Mononuclear cell (primary cell): Measurements from ENCODE around the gene IKZF1. TPM values are rescaled to one million over a fixed set of nuclear protein-coding genes. Genes with fewer than 3 reads are reported as not detected.

Source experiments
- H3K27me3 ChIP-seq: 2 replicates; pipeline ENCODE4 v1.6.0; 2011; ENCODE audit warnings: low read length, control low read depth; ENCODE audit not compliant: insufficient read depth
- H3K4me1 ChIP-seq: 2 replicates; pipeline ENCODE4 v1.5.1; 2011; ENCODE audit warnings: mild to moderate bottlenecking, low read length, control low read depth; ENCODE audit not compliant: insufficient read depth
- H3K4me3 ChIP-seq: 2 replicates; pipeline ENCODE4 v1.5.1; 2011; ENCODE audit warnings: mild to moderate bottlenecking, low read length, moderate library complexity
- H3K9me3 ChIP-seq: 2 replicates; pipeline ENCODE4 v1.5.1; 2011; ENCODE audit warnings: low read depth, mild to moderate bottlenecking, control low read depth, low read length
- total RNA-seq: library from RNA; depleted of rRNA; stranded (reverse); fragments of >200 nt; gene quantifications from one replicate; pipeline ENCODE4 v1.2.3, GENCODE V29; 2012

Gene IKZF1
- total RNA-seq, 1 donor, result 231 TPM

DNA sequence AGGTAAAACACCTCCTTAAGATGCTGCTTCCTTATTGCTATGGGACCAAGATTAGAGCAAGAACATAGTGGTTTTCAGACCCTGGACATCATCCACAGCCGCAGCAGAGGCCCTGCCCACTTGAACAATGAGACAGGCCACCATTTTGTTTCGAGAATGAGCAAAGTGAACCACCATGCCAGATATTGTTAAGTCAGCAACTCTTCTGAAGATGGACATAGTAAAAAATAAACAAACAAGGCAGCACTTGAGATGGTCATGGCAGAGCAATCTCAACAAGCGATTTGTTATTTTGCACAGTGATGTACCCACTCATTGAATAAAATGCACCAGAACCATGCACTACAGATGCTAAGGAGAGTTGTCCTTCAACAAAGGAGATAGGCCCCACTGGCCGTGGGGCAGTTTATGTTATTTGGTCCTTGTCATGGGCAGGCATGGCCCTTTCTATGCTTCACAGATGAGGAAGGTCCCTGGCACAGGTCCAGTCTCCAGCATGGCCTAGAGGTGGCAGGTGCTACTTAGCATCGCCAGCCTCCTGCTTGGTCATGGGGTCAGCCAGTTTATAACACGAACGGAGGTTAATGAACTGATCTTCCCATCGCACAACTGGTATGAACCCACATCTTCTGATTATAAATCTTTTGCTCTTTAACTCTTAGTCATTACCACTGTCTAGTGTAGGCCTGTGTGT lies 44.1 kb downstream of the IKZF1 start:
- H3K27me3 ChIP-seq, result no peaks in the 10 kb centered on the region
- H3K4me1 ChIP-seq, result peaks cover 88% of the 10 kb centered on the region
- H3K9me3 ChIP-seq, result no peaks in the 10 kb centered on the region
- no peak overlapping the region for H3K4me3 ChIP-seq

DNA sequence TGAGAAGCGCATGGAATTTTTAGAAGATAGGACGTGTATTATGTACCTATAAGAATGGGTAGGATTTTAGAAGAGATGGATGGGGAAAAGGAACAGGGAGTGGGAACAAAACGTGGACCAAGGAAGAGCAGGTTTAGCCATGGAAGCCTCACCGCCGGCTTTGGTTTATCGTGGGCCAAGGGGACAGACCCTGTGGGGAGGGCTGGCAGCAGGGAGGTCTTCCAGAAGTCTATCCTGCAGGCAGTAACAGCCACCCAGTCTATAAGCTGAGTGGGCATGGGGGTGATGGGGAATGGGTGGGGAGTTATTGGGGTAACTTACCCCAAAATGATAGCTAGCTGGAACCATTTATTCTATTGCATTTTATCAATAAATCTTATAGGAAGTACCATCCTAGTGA lies 44.9 kb downstream of the IKZF1 start:
- H3K9me3 ChIP-seq, result no peaks in the 10 kb centered on the region
- H3K4me1 ChIP-seq, result peaks cover 89% of the 10 kb centered on the region
- no peaks in the 10 kb centered on the region for H3K27me3 ChIP-seq
- H3K4me3 ChIP-seq, result no peak overlapping the region

DNA sequence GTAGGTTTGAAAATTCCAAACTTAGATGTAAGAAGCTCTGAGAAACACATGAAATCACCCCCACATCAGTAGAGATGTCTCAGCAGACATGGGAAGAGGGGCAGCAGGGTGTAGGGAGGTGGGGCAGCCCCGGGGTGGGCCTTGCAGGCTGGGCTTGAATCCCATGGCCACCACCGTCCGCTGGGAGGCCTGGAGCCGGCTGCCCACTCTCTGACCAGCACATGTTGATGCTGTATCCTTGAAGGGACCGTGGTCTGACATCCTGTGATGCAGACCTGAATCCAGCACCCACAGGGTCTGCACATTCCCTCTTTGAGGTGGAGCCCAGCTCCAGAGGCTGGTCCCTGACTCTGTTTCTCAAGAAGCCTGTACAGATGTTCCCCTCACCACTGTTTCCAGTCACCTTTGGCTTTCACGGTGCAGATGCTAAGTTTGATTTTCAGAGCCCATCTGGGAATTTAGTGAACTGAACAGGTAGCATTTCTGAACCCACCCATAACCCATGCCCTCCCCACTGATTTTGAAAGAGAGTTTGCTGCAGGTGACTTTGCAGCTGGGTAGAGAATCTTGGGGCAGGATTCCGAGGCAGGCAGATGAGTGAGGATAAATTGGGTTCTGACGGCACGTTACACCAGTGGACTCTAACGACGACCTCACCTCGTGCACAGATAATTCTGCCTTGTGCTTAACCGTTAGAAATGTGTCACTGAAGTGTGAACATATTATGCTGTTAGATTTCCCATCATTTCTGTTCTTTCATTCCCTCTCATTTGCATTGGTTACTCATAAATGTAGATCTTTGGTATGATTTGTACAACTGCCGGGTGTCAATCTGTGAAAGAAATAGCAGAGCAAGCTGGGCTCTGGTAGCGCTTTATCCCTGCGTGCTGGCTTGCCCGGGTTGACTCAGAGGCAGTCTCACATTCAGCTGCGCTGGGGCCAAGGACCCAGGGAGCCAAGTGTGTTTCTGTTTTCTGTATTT lies 45.7 kb downstream of the IKZF1 start:
- no peaks in the 10 kb centered on the region for H3K27me3 ChIP-seq
- H3K4me3 ChIP-seq, result no peak overlapping the region
- H3K4me1 ChIP-seq, result peaks cover 95% of the 10 kb centered on the region
- H3K9me3 ChIP-seq, result no peaks in the 10 kb centered on the region

DNA sequence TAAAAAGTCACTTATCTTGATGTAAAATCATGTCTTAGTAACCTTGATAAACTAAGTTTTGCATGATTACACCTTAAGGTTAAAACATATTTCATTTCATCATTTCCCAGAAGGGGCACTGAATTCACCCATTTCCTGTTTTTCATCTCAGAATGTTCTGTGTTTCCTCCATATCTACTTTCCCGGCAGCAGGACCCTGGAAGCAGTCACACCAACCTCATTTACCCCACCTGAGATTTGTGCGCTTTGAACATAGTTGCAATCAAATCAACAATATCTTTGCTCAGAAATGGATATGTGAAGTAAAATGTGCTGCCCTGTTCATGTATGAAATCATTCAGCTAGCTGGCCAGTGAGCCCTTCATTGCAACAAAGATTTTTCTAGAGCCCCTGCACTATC lies 46.8 kb downstream of the IKZF1 start:
- H3K9me3 ChIP-seq, result no peaks in the 10 kb centered on the region
- peaks cover 95% of the 10 kb centered on the region for H3K4me1 ChIP-seq
- no peaks in the 10 kb centered on the region for H3K27me3 ChIP-seq
- no peak overlapping the region for H3K4me3 ChIP-seq

DNA sequence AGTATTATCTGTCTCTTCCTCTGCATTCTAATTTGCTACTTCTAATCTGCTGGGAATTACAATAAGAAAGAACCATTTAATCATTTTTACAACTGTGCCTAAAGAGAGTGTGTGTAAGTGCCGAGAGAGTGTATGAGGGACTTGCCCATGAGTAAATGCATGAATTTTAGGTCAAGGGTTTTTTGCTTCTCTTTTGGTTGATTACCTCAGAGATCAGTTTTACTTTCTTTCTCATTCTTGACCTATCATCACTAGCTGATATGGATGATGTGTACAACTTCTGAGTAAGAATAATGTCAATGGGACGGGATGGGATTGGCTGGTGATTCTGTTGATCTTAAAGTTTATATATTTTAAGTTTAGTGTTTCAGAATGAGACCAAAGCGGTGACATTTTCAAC lies 47.8 kb downstream of the IKZF1 start:
- Histone ChIP-seq H3K9me3 (no peaks in the 10 kb centered on the region), H3K4me3 (no peak overlapping the region), H3K27me3 (no peaks in the 10 kb centered on the region), H3K4me1 (peaks cover 95% of the 10 kb centered on the region)

DNA sequence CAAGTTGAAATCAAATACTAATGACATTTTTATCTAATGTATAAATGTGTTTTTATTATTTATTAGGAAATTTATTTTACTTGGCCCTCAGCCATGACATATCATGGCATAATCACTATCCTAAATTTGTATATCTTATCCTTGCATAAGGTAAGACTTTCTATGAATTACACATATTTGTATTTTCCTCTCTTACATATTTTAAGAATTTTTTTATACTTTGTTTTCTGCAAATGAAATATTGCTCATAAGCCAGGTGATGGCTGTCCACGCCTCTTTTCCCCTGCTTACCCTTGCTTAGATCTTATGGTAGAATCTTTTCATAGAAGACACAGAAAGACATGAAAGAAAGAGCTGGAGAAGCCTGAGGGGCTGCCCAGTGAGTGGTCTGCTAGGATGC lies 48.2 kb downstream of the IKZF1 start:
- H3K9me3 ChIP-seq, result no peaks in the 10 kb centered on the region
- H3K4me3 ChIP-seq, result no peak overlapping the region
- H3K4me1 ChIP-seq, result peaks cover 95% of the 10 kb centered on the region
- H3K27me3 ChIP-seq, result no peaks in the 10 kb centered on the region

DNA sequence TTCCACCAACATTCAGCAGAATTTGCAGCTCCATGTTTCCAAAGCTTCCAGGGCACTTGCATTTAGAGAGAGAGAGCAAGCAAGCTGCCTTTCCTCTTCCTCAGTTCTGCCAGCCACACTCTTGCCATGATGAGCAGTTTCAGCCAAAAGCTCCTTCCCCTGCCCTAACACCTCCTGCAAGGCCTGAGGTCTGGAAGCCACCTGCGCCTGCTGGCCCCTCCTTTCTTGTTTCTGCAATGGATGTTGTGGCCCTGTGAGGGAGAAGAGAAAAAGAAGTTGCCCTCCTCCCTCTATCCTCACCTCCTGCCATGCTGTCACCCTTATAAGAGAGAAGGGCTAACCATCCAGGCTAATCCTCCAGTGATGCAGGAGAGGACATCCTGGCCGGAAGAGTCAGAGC lies 48.7 kb downstream of the IKZF1 start:
- Histone ChIP-seq H3K4me3 (no peak overlapping the region), H3K27me3 (no peaks in the 10 kb centered on the region), H3K4me1 (peaks cover 96% of the 10 kb centered on the region)

DNA sequence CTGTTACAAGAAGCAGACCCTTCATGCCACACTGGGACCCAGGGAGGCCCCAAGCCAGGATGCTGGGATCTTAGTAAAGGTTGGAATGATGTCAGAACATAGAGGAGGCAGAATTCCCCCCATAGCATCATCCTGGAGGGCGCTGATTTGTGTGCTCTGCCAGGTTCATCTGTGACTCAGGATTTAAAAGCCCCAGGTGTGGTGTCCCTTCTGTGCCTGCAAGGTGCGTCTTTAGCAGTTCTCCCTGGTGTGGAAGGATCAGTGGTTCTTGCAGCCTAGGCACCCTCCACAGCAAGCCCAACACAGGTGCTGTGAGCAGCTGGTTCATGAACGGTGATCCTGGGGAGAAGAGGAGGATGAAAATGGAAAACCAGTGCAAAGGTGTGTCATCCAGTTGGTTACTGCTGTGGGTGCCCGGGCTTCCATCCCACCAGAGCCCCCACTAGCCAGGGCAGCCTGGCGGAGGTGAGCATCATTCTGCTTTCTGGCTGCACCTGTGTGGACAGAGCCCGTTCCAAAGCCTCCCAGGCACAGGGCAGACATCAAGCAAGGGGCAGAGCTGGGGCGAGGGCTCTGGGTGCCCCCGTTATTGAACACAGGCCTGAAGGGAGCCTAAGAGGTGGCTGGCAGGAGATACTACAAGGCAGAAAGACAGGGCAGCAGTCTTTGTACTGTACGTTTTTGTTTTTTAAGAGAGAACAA lies 49.5 kb downstream of the IKZF1 start:
- Histone ChIP-seq H3K4me3 (no peak overlapping the region), H3K4me1 (peaks cover 96% of the 10 kb centered on the region), H3K9me3 (no peaks in the 10 kb centered on the region), H3K27me3 (no peaks in the 10 kb centered on the region)

More for the DNA sequence above, 48.7 kb downstream of the IKZF1 start:
- no peaks in the 10 kb centered on the region for H3K9me3 ChIP-seq

DNA sequence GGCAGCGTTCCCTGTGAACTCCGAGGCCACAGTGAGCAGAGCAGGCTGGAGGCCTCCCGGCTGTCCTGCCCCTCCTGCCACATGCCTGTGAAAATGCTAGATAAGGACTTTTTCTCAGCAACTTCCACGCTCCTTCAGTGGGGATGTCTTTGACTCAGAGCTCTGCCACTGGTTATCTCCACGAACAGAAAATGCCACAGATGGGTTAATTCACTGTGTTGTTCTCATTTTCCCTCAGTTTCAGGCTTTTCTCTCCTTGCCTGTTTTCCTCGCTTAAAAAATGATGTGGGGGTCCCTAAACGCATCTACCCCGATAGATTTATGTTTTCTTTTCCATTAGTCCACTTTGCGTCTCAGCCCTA lies 51.3 kb downstream of the IKZF1 start:
- Histone ChIP-seq H3K4me3 (no peak overlapping the region), H3K4me1 (peaks cover 96% of the 10 kb centered on the region), H3K27me3 (no peaks in the 10 kb centered on the region)

DNA sequence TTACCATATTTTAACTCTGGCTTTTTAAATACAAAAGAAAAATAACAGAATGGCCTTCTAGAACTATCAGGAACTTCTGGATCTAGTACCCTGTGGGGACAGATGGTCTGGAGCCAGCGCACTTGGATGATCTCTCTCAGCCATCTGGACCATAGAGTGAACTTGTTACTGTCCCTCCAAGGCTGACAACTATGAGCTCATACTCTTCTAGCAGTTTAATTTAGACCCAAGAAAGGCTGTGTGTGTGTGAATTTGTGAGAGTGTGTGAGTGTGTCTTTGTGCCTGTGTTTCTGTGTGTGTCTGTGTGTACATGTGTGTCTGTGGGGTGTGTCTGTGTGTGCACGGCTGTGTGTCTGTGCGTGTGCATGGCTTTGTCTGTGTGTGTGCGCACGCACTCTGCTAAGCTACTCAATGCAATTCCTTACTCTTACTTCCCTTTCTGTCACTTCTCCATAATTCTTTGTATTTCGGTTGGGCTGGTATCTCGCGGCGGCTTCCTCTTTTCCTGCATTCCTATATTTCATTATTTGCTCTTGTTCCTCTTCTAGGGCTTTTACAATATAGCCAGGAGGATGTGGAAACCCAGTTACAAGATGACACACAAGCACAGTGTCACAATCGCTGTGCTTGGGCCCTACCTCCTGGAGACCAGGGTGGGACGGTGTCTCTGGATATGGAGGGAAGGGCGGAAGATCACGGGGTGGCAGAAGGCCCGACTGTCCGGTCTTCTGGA lies 51.9 kb downstream of the IKZF1 start:
- Histone ChIP-seq H3K4me3 (no peak overlapping the region), H3K4me1 (peaks cover 98% of the 10 kb centered on the region)

More for the DNA sequence above, 51.3 kb downstream of the IKZF1 start:
- H3K9me3 ChIP-seq, result no peaks in the 10 kb centered on the region

DNA sequence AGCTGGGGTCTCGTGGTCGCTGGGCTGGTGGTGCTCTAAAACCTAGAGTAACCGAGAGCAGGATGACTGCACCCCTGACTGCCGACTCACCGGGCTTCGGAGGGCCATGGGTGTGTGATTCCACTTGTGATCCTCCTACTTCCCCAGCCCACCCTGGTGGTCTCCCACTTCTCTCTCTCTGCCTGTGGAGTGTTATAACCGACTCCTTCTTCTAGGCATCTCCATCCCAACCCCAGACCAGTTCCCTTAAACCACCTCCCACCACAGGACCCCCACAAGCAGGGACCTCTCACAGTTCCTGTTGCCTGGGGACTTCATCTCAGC lies 52.4 kb downstream of the IKZF1 start:
- no peak overlapping the region for H3K4me3 ChIP-seq
- no peaks in the 10 kb centered on the region for H3K9me3 ChIP-seq
- no peaks in the 10 kb centered on the region for H3K27me3 ChIP-seq
- peaks cover 98% of the 10 kb centered on the region for H3K4me1 ChIP-seq

More for the DNA sequence above, 51.9 kb downstream of the IKZF1 start:
- Histone ChIP-seq H3K9me3 (no peaks in the 10 kb centered on the region), H3K27me3 (no peaks in the 10 kb centered on the region)

DNA sequence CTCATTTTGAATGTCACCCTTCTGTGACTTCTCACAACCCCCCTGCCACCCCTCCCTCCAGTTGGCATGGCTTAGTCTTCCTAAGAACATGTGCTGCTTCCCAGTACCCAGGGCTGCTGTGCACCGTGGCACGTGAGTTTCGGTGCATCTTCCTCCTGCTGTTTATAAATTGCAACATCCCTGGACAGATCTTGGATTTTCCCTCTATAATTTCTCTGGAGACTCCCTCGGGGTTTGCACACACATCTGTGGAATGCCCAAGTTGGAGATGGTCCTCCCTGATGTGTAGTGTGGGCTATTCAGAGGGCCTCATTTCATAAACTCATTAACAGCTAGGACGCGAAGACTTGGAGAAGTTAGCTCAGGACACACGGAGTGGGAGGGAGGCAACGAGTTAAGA lies 52.9 kb downstream of the IKZF1 start:
- no peaks in the 10 kb centered on the region for H3K27me3 ChIP-seq
- H3K4me1 ChIP-seq, result peaks cover 98% of the 10 kb centered on the region
- no peaks in the 10 kb centered on the region for H3K9me3 ChIP-seq
- H3K4me3 ChIP-seq, result no peak overlapping the region

DNA sequence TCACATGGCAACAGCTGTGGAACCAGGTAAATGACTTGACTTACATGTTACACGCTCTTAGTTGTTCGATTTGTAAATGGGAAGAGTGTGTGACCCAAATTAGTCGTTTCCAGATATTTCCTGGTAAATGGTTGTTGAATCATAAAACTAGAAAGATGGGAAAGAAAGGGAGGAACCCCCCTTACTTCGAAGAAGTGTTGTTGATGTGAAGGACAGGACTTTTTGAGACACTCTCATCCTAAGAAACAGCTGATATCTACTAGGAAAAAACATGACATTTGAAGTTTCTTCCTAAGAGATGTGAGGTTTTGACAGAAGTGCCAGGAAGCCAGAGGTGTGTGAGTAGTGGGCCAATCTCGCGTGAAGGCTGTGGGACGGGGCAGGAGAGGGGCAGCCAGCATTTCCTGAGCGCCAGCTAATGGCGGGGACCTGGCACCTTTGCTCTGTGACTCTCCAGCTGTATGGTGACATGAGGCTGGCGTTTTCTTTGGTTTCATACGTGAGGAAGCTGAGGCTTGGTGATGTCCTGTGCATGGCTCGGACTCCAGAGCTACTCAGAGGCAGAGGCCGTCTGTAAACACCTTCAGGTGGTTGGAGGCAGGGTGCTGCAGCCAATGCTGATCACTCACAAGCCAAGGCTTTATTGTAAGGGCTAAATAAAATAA lies 53.7 kb downstream of the IKZF1 start:
- H3K27me3 ChIP-seq, result no peaks in the 10 kb centered on the region
- no peak overlapping the region for H3K4me3 ChIP-seq
- no peaks in the 10 kb centered on the region for H3K9me3 ChIP-seq
- H3K4me1 ChIP-seq, result peaks cover 100% of the 10 kb centered on the region

DNA sequence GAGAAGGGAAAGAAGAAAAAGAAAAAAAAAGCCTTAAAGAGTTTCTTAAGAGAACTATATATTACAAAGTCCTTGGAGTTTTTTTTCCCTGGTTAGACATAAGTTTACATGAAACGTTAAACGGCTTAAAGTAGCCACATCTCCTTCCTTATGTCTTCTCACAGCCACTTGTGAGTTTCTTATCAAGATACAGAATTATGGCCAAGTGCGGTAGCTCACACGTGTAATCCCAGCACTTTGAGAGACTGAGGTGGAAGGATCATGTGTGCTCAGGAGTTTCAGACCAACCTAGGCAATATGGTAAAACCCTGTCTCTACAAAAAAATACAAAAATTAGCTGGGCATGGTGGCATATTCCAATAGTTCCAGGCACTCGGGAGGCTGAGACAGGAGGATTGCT lies 54.3 kb downstream of the IKZF1 start:
- Histone ChIP-seq H3K4me1 (peaks cover 100% of the 10 kb centered on the region), H3K27me3 (no peaks in the 10 kb centered on the region), H3K9me3 (no peaks in the 10 kb centered on the region), H3K4me3 (no peak overlapping the region)
